Subcutaneous adipose tissue (tissue), 4 donors: ENCODE measurements around the gene NBL1. TPM values are rescaled to one million over a fixed set of nuclear protein-coding genes. Genes with fewer than 3 reads are reported as not detected.

Source experiments
- CTCF ChIP-seq: fragments of 450-650 bp; IDR thresholded peaks from one replicate; pipeline ENCODE4 v1.5.1; 2016; ENCODE audit warnings: low read depth, mild to moderate bottlenecking, control low read depth, antibody characterized with exemption, moderate library complexity
- total RNA-seq, 4 donors: library from RNA; depleted of rRNA; stranded (reverse); fragments of >200 nt; gene quantifications; one replicate each; pipeline ENCODE4 v1.1.0, GENCODE V29; 2016

NBL1 gene
- total RNA-seq, 4 donors from 2014 or later, result 16.3 to 80.6 (median 51.2) TPM

GRCh38 chr1:19656780-19657466, 12.8 kb downstream of the NBL1 start:
- TF ChIP-seq CTCF, result no peak

- TF ChIP-seq CTCF, result no peak
These were observed 13.4 kb downstream of the NBL1 start for GRCh38 chr1:19657511-19657910.

- TF ChIP-seq CTCF, result no peak
These were observed 14.1 kb downstream of the NBL1 start for GRCh38 chr1:19658186-19658585.

GRCh38 chr1:19661721-19662228, 17.7 kb downstream of the NBL1 start:
- TF ChIP-seq CTCF, result no peak

GRCh38 chr1:19662313-19662712, 18.2 kb downstream of the NBL1 start:
- no peak for TF ChIP-seq CTCF

- no peak for TF ChIP-seq CTCF
These were observed 20.5 kb downstream of the NBL1 start, which contains the start of gene HTR6 for GRCh38 chr1:19664453-19665185. Gene HTR6 (plus strand): TSS chr1:19664875. CDS start chr1:19665754, 879 bp downstream.

- TF ChIP-seq CTCF, result no peak
These were observed 21.0 kb downstream of the NBL1 start for GRCh38 chr1:19665186-19665495.
